ENCODE data around the gene LMNTD2.

LMNTD2 gene

DNA sequence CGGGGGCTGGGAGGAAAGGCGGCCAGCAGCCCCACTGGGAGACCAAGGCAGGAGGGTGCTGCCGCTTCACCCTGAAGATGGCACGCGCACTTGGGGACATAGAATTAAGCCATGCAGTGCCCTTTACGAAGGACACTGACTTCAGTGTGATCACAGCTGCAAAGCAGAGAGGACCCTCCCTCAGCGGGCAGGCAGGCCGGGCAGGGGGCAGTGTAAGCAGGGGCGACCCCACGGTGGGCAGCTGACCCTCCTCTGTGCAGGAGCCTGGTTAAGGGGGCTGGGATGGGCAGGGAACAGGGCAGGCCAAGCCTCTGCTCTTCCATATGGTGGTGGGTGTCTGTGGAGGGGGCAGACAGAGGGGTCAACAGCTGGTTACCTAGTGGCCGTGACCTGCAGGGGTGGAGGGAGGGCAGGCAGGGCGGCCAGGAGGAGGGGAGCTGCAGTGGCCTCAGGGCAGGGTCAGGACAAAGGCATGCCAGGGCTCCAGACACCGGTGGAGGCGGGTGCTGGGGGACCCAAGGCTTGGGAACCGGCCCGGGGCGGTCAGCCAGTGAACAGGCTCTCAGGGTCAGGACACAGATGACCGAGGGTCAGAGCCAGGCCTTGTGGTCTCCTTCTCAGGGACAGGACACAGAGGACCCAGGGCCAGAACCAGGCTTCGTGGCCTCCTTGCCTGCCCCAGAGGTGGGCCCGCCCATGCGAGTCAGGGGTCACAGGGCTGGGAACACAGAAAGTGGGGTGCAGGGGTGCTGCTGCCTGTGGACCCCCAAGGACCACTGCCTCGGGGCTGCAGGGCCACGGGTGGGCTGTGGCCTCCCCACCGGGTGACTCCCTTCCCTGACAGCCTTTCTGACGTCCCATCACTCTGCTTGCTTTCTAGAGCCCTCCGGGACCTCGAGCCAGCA is 7.2 kb downstream of the LMNTD2 start:
- DNase-seq: no peak

DNA sequence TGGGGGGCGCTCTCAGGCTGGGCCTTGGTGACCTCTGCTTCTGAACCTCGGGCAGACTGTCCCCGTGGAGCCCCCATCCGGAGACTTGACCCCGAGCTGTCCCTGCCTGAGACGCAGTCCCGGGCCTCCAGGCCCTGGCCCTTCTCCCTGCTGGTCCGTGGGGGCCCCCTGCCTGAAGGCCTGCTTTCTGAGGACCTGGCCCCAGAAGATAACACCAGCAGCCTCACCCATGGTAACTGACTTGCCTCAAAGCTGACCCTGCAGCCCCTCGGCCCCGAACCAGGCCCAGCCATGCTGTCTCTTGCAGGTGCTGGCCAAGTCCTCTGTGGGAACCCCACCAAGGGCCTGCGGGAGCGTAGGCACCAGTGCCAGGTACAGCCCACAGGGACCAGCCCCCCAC is 8.9 kb downstream of the LMNTD2 start:
- no peak for DNase-seq

DNA sequence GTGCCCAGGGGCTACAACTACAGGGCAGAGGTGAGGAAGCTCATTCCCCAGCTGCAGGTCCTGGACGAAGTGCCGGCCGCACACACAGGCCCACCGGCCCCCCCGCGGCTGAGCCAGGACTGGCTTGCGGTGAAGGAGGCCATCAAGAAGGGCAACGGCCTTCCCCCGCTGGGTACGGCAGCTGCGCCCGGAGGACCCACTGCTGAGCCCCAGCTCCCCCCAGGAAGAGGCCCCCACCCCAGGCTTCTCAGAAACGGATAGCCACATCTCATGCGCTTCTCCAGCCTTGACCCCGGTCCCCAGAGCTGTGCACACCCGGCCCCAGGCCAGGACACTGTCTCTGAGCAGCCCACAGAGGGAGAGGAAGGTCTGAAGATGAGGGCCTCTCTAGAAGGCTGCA is 9.4 kb downstream of the LMNTD2 start:
- DNase-seq: no peak

GRCh38 chr11:550746-551085 is 9.8 kb downstream of the LMNTD2 start:
- no peak for DNase-seq

- no peak for DNase-seq
Measured at GRCh38 chr11:550021-550745, 10.4 kb downstream of the LMNTD2 start.

DNA sequence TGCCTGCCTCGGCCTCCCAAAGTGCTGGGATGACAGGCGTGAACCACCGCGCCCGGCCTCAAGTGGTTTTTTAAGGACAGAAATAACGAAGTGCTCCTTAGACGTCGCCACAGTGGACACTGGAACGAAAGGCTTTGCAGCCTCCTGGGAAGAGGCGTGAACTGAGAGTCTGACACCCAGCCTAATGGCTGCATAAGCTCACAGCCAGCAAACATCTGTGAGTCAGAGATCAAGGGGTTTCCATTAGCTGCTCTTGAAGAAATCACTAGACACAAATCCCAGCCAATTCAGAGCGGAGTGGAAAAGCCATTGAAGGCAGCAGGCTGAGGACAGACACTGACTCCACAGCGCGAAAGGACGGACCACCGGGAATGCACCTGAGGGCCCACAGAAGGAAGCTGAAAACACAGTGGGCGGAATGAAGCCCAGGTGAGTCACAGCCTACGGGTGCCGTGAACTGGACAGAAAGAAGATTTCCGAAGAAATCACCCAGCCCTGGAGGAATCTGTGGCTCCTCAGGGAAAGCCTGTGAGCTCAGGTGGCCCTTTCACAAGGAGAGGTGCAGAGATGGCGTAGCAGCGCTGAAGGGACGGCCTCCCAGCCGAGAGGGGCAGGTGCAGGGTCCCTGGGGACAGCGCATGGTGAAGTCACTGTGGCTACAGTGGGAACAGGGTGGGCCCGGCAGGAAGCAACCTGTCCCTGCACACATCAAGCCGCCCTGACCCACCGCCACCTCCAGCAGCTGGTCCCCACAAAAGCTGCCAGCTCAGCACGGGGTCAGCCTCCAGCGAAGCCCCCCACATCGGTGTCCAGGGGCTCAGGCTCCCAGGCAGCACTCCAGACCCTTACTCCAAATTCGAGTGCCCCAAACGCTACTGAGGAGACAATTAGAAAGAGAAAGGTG is 11.6 kb downstream of the LMNTD2 start:
- DNase-seq: no peak

- DNase-seq: no peak
Measured at GRCh38 chr11:545171-545570, 15.4 kb downstream of the LMNTD2 start.

DNA sequence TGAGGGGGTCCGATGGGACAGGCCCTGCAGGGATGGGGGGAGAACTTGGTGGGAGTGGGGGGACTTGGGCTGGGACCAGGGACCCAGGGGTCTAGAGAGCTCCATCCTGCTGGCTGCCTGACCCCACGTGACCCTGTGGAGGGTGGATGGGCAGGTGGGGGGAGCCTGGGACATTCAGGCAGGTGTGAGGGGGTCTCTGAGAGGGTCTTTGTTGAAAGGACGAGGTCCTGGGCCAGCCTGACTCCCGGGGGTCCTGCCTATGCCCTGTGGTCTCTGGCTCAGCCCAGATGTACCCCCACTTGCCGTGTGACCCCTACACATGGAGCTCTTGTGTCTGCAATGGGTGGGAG is 15.7 kb downstream of the LMNTD2 start:
- no peak for DNase-seq

GRCh38 chr11:541433-541885 is 19.1 kb downstream of the LMNTD2 start:
- no peak for DNase-seq

DNA sequence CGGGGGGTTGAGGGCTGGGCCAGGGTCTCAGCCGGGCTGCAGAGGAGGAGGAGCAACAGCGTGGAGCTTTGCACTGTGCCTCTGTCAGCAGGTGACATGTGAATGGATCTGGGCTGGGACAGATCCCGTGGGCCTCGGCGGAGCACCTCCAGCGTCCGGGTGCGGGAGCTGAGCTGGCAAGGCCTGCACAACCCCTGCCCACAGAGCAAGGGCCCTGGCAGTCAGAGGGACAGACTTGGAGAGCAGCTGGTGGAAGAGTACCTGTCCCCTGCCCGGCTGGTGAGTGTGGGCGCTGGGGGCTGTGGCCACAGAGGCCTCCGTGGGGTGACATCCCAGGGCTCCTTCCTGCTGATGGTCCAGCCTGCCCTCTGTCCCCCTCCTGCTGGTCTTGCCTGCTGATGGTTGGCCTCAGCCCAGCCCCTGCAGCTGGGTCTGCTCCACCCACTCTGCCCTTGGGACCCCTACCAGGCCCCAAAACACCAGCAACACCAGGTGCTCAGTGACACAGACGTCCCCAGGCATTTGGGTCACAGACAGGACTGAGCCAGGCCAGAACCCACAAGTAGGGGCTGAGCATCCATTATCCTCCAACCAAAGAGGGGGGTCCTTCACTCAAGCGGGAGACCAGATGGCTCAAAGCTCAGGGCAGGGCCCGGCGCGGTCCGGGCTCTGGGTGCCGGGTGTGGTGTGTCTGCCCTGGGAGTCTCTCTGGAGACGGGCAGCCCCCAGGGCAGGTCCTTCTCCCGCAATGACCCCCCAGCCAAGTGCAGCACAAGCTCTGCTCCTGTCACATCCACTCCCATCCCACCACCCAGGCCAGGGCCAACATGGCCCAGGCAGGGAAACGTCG is 19.7 kb downstream of the LMNTD2 start:
- no peak for DNase-seq

DNA sequence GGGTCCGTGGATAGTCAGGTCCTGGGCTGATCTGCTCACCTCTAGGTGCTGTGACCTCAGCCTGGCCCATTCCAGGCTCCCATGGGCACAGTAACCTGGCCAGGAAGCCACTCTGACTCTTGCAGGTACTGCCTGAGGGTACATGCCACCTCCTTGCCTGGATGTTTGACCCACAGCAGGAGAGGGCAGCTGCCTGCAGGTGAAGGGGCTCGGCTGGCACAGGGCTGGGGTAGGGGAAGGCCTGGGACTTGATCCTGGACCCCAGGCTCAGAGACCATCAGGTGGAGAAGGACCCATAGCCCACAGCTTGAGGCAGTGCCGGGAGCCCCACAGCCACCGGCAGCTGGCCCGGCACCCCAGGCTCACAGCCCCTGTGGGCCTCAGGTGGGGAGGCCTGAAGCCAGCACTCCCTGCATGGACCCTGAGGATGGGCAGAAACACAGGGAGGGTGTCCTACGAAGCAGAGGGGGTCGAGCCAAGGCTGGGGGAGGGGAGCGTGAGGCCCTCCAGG is 20.5 kb downstream of the LMNTD2 start:
- DNase-seq: no peak

DNA sequence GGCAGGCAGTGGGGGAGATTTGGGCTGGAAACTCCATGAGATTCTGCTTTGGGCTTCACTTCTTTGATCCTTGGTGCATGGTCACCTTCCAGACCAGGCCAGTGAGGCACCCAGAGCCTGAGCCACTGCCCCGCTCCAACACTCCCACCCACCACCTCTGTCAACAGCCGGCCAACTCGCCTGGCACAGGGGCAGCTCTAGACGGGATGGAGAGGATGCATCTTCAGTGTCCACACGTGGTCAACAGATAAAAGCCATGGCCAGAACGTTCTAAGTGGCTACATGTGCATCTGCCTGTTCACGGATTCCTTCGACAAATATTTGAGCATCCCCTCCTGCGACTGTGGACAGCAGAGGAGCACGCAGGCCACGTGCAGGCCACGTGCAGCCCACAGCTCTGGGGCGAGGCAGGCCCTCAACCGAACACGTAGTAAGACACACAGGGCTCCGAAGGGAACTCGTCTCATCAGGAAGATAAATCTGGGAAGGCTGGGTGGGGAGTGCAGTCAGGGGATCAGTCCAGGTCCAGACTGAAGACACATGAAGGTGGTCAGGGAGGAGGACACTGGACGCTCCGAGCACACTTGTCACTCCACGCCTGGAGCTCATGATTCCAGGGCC is 22.0 kb downstream of the LMNTD2 start:
- no peak for DNase-seq

DNA sequence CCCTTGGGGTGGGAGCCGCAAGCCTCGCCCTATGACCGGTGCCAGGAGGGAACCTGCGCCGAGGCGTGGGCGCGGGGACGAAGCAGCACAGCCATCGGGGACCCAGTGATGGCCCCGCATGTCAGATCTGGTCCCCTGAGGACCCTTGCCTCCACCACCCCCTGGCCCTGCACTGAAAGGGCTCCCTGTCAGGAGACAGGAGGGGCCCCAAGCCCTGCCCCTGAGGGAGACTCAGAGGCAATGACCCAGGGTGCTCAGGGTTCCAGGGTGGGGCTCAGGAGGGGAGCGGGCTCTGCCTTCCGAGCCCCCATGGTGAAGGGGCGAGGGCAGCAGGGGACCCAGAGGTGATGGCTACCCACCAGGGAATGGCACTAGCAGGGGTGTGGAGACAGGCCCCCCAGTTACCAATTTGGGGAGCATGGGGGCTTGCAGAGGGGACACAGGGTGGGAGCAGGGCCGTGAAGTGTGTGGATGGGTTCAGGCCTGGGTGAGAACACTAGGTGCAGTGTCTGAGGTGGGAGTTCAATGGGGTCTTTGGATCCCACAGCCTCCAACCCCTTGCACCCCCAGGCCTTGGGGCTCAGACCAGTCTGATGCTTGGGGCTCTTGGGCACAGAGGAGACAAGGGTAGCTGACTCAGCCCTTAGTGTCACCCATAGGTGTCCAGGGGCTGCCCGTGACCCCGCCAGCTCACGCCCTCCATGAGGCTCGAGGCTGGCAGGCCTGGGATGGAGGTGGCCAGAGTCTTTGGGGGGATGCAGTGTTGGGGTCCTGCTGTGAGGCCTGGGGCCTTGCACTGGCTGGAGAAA is 22.7 kb downstream of the LMNTD2 start:
- DNase-seq: no peak

DNA sequence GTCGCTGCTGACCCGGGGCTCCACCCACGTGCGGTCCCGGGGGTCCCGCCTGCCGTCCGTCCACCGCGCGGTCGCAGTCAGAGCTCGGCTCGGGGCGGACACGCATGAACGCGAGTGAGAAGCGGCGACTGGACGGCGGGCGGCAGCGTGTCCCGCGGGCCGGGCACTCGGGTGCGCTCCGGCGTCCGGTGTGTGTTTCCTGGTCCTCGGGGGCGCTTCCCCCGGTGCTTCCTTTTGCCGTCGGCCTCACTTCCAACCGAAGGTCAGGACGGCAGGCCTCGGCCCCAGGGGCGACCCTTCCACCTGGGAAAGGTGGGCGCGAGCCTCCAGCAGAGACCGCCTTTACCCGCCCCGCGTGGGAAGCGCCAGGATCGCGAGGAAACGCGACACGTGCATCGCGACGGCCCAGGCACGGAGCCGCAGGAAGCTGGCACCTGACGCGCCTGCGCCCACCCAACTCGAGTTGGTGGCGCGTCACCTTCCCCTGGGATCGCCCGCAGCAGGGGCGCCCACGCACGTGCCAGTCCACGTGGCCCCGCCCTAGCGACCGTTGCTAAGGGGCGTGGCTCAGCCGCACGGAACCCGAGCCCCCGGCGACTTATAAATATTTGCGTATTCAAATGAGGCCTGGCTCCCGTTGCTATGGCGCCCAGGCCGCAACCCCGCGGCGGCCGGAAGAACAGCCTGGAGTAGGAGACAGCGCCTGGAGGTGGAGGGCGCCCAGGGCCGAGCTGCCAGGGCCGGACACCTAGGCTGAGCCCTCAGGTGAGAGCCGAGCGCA is 23.5 kb downstream of the LMNTD2 start, which contains the start of gene LRRC56:
LRRC56 (plus strand) TSS at position 687 of the 781 bp plus-strand sequence. CDS start 3,158 bp downstream, outside the sequence.
- peak; percentile 89 for DNase-seq

DNA sequence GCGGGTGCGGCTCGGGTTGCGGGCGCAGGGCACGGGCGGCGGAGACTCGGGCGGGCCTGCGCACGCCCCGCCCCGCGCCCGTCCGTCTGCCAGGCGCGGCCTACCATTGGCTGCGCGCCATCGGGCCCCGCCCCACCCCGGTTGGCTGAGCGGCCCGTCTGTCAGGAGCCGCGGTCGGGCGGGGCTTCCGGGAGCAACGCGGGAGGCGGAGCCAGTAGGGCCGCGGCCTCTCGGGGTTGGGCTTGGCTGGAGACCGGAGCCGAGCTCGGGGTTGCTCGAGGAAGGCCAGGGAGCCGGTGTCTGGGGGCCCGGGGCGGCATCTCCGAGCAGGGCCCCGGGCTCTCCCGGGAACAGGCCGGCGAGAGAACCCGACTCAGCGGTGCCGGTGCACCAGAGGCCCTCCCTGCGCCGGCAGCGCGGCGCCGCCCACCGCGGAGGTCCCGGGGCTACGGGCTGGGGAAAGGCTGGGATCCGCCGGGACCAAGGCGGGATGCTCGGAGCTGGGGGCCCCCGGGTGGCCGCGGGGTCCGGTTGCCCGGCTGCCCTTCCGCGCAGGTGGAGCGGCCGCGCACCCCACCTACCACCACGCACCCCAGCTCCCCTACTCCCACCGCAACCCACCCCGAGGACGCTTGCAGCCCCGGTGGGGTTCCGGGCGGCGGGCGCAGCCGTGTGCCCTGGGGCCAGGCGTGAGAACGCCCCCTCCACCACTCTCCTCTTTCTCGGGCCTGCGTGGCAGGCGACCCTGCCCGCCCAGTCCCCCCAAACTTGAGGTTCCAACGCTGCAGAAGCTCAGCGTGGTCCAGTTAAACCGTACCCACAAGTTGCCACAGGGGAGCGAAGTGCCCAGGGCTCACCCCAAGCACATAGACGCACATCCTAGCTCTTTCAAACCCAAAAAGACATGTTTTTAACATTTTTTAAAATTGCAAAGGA is 24.8 kb downstream of the LMNTD2 start, which contains the start of gene HRAS:
HRAS (minus strand) TSS at position 58 of the 936 bp plus-strand sequence.
- DNase-seq: peak; percentile 94

DNA sequence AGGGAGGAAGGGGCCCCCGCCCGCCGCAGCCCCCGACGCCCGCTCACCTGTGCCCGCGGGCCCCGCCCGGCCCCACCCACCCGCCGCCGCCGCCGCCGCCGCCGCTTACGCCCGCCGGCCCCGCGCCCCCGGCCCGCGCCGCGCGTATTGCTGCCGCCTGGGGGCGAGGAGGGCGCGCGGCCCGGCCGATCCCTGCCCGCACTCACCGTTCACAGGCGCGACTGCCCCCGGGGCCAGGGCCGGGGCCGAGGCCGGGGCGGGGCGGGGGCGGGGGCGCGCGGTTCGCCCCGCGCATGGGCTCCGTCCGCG is 25.4 kb downstream of the LMNTD2 start:
- DNase-seq: no peak

DNA sequence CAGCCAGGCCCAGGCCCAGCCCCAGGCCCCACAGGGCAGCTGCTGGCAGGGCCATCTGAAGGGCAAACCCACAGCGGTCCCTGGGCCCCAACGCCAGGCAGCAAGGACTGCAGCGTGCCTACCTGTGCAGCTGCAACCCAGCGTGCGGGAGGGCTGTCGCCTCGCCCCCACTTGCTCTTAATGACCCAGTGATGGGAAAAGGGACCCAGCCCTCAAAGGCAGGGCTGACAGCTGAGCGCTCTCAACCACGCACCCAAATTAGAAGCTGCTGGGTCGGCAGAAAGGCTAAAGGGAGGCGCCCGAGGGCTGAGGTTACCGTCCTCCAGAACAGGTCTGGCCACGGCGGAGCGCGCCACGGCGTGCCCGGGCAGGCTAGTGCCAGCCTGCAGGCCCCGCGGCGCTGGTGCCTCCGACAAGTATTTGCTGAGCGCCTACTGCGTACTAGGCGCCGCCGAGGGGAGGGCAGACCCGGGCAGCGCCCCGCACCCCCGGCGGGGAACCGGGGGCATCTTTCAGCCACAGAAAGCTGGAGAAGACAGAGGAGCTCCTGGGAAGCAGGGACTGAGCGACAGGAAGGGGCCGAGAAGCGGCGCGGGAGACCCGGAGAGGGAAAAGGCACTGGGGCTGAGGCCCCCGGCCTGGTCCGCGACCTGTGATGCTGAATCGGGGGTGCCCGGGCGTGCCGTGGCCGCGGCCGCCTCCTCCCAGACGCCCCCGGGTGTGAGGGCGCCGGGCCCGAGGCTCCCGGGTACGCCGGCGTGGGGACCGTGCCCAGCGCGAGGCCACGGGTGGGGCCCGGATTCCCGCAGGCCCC is 25.9 kb downstream of the LMNTD2 start:
- no peak for DNase-seq

Data from GDM1 (cell line).